Measurements from ENCODE around the gene PPP4R2.
"Not testable (repeated sequence)": the region's sequence is repeated elsewhere in the genome, so short reads cannot be mapped to it uniquely, and the experiment has no call there.

Gene PPP4R2

DNA sequence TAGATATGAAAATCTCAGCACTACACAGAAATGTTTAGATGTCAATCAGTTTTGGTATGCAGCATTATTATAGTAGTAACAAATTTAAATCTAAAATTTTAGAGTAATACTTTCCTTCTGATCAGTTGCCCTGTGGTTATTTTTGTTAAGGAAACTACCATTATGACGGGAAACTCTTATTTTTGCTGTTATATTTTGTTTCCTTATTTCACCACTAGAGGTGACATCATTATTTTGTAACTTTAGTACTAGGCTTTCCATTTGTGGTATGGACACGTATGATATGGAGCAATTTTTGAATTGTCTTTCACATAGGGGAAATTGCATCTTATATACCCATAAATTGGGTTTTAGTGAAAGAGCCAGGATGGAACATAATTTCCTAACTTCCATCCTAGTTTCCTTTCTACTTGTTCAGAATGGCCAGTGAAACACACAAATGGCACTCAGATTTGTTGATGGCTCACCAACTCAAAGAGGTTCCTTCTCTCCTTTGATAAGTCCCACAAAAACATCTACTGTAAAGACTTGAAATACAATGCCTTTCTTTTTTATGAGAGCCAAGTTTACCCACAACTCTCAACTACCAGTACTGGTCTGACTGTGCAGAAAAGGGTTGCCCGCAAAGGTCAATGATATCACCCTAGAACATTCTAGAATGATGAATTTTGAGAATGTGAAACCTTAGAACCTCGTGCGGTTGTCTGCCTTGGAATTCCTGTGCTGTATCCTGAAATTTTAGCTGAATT lies 19.4 kb upstream of the PPP4R2 start:
- FAIRE-seq, result no peak

DNA sequence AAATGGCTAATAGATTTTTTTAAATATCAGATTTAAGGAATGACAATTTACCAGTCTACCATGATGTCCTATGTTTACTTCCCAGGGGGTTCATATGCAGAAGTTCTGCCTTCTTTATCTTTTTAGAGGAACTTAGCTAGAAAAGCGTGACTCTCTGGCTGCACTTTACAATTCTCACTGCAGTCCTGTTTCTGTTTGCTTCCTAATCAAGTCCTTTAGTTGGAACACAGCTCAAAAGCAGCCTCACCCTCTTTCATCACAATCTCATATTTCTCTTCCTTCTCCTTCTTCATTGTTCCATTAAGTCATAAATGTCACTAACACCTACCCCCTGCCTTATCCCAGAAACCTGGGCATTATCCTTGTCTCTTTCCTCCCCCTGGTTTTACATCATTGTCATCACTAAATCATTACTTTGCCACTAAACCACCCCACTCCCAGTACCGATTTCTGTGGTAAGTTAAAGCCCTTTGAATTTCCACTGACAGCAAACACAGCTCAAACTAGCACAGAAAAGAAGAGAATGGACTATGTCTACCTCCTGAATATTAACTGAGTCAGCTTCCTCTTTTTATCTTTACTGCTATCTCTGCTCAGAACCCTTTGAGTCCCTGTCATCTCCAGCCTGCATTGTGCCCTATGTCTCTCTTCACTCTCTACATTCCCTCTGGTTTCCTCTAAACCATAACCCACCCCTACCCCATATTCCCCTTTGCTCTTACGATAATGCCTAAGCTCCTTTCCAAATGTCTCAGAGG lies 13.8 kb upstream of the PPP4R2 start:
- FAIRE-seq, result no peak

DNA sequence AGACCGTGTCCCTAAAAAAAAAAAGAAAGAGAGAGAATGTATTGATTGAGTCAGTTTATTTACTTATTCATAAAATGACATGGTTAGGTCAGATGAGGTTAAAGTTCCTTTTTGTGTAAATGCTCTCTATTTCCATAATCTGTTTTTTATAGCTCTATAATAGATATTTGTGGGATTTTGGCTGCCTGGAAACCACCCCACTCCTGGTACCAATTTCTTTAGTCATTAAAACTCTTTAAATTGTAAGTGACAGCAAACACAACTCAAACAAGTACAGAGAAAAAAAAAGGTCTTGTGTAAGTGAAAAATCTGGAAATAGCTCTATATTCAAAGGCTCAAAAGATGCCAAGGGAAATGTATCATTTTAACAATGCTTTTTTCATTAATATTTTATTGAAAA lies 11.0 kb upstream of the PPP4R2 start:
- no peak for FAIRE-seq

- no peak for FAIRE-seq
These were observed 5.8 kb upstream of the PPP4R2 start for GRCh38 chr3:72990701-72991395.

- no peak for FAIRE-seq
These were observed 5.1 kb upstream of the PPP4R2 start for GRCh38 chr3:72991522-72991921.

DNA sequence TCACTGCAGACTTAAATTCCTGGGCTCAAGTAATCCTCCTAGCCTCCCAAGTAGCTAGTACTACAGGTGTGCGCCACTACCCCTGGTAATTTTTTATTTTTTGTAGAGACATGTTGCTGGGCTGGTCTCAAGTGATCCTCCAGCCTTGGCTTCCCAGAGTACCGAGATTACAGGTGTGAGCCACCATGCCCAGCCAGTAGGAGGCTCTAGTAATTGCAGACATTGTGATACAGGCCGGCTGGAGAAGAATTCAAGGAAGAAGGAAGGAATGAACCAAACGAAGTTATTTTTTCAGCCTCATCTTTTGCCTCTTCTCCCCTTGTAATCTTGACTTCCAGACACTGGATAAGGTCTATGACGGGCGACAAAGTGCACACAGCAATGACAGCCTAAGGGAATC lies 3.2 kb upstream of the PPP4R2 start:
- no peak for FAIRE-seq

DNA sequence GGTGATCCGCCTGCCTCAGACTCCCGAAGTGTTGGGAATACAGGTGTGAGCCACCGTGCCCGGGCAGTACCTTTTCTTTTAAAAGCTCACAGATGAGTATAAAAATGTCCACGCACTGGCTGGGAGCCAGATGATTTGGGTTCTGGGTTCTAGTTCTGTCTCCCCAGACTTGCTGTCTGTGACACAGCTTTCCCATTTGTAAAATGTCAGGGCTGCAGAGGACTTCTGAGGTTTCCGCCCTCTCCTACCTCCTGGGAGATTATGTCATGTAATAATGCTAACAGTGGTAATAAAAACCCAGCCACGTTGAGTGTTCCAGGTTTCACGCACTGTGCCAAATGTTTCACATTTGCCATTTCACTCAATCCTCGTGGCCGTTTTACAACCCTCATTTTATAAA lies 1.3 kb upstream of the PPP4R2 start:
- FAIRE-seq, result no peak

DNA sequence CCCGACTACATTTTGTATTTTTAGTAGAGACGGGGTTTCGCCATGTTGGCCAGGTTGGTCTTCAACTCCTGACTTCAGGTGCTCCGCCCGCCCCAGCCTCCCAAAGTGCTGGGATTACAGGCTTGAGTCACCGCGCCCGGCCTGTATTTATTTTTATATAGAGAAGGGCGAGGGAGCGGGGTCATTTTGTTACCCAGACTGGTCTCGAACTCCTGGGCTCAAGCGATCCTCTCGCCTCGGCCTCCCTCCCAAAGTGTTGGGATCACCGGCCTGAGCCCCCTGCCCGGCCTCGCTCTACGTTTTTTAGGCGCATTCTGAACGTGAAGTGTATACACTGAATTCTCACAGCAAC lies 514 bp upstream of the PPP4R2 start:
- no peak for FAIRE-seq

GRCh38 chr3:72997421-72997961 lies 880 bp downstream of the PPP4R2 start:
- no peak for FAIRE-seq

GRCh38 chr3:72998466-72998865 lies 1.9 kb downstream of the PPP4R2 start:
- FAIRE-seq, result no peak

DNA sequence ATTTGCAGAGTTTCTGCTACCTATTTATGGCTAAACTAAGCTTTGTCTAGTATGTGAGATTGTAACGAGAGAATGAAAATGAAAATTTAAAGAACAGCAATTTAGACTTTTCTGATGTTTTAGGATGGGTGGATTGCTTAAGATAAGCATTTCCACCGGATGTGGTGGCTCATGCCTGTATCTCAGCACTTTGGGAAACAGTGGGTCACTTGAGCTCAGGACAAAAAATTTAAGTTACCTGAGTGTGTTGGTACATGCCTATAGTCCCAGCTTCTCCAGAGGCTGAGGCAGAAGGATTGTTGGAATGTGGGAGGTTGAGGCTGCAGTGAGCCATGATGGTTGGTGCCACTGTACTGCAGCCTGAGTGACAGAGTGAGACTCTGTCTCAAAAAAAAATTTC lies 3.3 kb downstream of the PPP4R2 start:
- no peak for FAIRE-seq

DNA sequence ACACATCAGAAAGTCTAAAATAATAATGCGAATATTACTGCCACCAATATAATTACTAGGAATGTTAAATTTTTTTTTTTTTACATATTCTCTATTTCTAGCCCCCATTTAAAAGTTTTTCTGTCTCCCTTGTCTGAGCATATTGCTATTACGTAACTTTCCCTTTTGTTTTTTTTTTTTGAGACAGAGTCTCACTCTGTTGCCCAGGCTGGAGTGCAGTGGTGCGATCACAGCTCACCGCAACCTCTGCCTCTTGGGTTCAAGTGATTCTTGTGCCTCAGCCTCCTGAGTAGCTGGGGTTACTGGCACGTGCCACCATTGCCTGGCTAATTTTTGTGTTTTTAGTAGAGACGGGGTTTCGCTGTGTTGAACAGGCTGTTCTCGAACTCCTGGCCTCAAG lies 6.4 kb downstream of the PPP4R2 start:
- FAIRE-seq, result not testable (repeated sequence)

- FAIRE-seq, result no peak
These were observed 7.7 kb downstream of the PPP4R2 start for GRCh38 chr3:73004316-73004715.

- FAIRE-seq, result no peak
These were observed 11.5 kb downstream of the PPP4R2 start for GRCh38 chr3:73007992-73008712.

DNA sequence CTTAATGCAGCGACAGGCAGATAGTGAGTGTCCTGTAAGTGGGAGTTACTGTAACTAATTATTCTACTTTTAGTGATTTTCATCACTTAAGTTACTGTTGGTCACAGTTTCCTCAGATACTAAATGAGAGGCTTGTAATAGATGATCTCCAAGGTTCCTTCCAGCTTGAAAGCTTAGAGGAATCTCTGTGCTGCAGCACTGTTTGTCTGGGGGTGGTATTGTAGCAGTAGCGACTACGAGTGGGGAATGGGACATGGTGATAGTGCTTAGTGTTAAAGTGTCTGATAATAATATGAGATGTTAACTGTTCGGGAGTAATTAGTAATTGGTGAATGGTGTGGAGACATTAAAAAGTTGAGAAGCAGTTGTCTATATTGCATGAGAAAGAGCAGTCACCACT lies 12.4 kb downstream of the PPP4R2 start:
- peak; percentile 45 for FAIRE-seq

DNA sequence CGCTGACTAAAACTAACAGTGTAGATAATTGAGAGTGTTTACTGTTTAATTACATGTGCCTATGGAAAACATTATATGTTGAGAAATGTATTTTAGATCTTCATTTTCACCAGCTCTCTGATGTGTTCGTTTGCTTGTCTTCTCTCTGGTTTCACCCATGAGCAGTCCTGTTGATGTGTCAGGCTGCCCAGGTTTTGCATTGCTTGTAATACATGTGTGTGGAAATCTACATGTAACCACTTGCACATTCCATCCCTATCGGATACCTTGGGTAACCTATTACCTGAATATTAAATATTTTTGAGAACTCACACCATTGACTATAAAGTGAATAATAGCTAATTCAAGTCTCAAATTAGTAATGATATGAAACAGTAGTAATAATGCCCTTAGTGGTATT lies 13.1 kb downstream of the PPP4R2 start:
- FAIRE-seq, result no peak

DNA sequence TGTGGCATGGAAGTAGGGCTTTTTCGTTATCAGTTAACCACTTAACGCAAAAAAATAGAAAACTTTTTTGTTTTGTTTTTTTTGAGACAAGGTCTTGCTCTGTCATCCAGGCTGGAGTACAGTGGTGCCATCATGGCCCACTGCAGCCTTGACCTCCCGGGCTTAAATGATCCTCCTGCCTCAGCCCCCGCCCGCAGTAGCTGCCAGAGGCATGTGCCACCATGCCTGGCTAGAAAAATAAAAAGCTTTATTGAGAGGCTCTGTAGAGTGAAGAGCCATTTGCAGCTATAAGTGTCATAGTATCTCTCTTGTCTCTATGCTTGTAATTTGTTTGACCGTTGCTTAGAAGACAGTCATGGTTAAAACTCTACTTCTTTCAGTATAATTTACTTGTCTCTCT lies 13.5 kb downstream of the PPP4R2 start:
- no peak for FAIRE-seq

- no peak for FAIRE-seq
These were observed 21.7 kb downstream of the PPP4R2 start for GRCh38 chr3:73018298-73018697.

DNA sequence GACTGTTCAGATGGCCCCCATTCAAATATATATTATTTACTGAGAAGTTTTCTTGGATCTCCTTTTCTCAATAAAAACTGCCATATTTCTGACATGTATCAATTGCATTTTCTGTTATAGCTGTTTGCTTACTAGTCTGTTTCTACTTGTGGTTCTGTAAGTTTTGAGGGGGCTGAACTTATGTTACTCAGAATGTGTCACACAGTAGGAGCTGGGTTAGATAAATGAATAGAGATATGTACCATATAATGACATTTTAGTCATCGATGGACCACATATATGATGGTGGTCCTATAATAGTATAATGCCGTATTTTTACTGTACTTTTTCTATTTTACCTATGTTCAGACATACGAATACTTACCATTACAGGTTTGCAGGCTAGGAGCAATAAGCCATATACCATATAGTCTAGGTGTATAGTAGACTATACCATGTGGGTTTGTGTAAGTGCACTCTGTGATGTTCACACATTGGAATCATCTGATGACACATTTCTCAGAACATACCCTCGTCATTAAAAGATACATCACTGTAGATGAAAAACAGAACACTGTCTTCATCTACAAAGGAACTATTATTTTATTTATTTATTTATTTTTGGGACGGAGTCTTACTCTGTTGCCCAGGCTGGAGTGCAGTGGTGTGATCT lies 22.3 kb downstream of the PPP4R2 start:
- FAIRE-seq, result no peak

GRCh38 chr3:73021301-73021835 lies 24.8 kb downstream of the PPP4R2 start:
- FAIRE-seq, result no peak

- no peak for FAIRE-seq
These were observed 28.2 kb downstream of the PPP4R2 start for GRCh38 chr3:73024836-73025235.

- FAIRE-seq, result no peak
These were observed 29.6 kb downstream of the PPP4R2 start for GRCh38 chr3:73026111-73026759.

Data from islet of Langerhans (tissue), 1 donor.